Type B pancreatic cell (in vitro differentiated cells): ENCODE results near the gene RPS6KA5. TPM values are rescaled to one million over a fixed set of nuclear protein-coding genes. Genes with fewer than 3 reads are reported as not detected.

Experiments used
- DNase-seq: peaks from one replicate; pipeline ENCODE4 v3.0.0; 2021; ENCODE audit warnings: mixed read lengths; ENCODE audit not compliant: unreplicated experiment; ENCODE audit errors: extremely low spot score
- H3K27ac Mint-ChIP-seq: 2 replicates; pipeline ENCODE4 v1.8.0; 2021; ENCODE audit warnings: mild to moderate bottlenecking, mixed read lengths
- H3K27me3 Mint-ChIP-seq: 2 replicates; pipeline ENCODE4 v1.8.0; 2021; ENCODE audit warnings: mixed read lengths
- H3K36me3 Mint-ChIP-seq: 2 replicates; pipeline ENCODE4 v1.8.0; 2021; ENCODE audit warnings: mixed read lengths
- H3K4me1 Mint-ChIP-seq: one replicate; pipeline ENCODE4 v1.8.0; 2021; ENCODE audit warnings: mixed read lengths; ENCODE audit not compliant: unreplicated experiment
- H3K4me3 Mint-ChIP-seq: 2 replicates; pipeline ENCODE4 v1.8.0; 2021; ENCODE audit warnings: mild to moderate bottlenecking, mixed read lengths
- H3K9me3 Mint-ChIP-seq: 2 replicates; pipeline ENCODE4 v1.8.0; 2021; ENCODE audit warnings: mixed read lengths
- total RNA-seq: library from RNA; stranded (reverse); gene quantifications from 2 replicates; pipeline ENCODE4 v1.2.1, GENCODE V29; 2021; ENCODE audit warnings: low replicate concordance
- TF ChIP-seq, protein P1 (sequence below): fragments of 200-600 bp; sonication (generic); conservative IDR thresholded peaks from 2 replicates; pipeline ENCODE4 v1.5.0; 2021; ENCODE audit warnings: antibody characterized with exemption, mild to moderate bottlenecking

Gene RPS6KA5
- total RNA-seq, 1 donor from 2014 or later, result 7.4 TPM

GRCh38 chr14:90893510-90893909 is 166.9 kb downstream of the RPS6KA5 start:
- no peaks in the 10 kb centered on the region for H3K27me3 Mint-ChIP-seq

GRCh38 chr14:90892970-90893369 is 167.5 kb downstream of the RPS6KA5 start:
- no peak overlapping the region for H3K4me3 Mint-ChIP-seq
- H3K4me1 Mint-ChIP-seq, result no peaks in the 10 kb centered on the region
- no peak overlapping the region for H3K27ac Mint-ChIP-seq
- no peaks in the 10 kb centered on the region for H3K9me3 Mint-ChIP-seq
- DNase-seq, result no peak
- TF ChIP-seq, protein P1, sequence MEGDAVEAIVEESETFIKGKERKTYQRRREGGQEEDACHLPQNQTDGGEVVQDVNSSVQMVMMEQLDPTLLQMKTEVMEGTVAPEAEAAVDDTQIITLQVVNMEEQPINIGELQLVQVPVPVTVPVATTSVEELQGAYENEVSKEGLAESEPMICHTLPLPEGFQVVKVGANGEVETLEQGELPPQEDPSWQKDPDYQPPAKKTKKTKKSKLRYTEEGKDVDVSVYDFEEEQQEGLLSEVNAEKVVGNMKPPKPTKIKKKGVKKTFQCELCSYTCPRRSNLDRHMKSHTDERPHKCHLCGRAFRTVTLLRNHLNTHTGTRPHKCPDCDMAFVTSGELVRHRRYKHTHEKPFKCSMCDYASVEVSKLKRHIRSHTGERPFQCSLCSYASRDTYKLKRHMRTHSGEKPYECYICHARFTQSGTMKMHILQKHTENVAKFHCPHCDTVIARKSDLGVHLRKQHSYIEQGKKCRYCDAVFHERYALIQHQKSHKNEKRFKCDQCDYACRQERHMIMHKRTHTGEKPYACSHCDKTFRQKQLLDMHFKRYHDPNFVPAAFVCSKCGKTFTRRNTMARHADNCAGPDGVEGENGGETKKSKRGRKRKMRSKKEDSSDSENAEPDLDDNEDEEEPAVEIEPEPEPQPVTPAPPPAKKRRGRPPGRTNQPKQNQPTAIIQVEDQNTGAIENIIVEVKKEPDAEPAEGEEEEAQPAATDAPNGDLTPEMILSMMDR, result no peak
- no peaks in the 10 kb centered on the region for H3K27me3 Mint-ChIP-seq
- no peaks in the 10 kb centered on the region for H3K36me3 Mint-ChIP-seq

More at GRCh38 chr14:90893510-90893909, 166.9 kb downstream of the RPS6KA5 start:
- Mint-ChIP-seq H3K27ac (no peak overlapping the region), H3K9me3 (no peaks in the 10 kb centered on the region), H3K4me3 (no peak overlapping the region), H3K4me1 (no peaks in the 10 kb centered on the region), H3K36me3 (peaks cover 2% of the 10 kb centered on the region)
- no peak for DNase-seq
- TF ChIP-seq, protein P1, result no peak

DNA sequence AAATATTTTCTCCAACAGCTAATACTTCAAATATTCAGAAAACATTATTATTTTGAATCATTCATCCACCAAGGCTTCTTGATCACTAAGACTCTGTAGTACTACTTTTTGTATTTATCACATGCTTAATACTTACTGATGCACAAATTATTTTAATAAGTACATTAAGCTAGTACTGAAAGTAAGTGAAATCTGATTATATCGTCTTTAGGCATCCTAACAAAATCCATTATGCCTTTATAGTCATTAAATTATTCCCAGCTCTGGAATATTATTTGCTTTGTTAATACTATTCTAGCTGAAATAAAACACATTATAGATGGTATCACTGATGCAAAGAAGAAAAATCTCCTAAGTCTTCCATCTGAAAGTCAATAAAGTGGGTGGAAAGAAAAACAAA is 169.1 kb downstream of the RPS6KA5 start:
- no peaks in the 10 kb centered on the region for H3K36me3 Mint-ChIP-seq
- H3K4me3 Mint-ChIP-seq, result no peak overlapping the region
- H3K27me3 Mint-ChIP-seq, result no peaks in the 10 kb centered on the region
- H3K27ac Mint-ChIP-seq, result no peak overlapping the region
- DNase-seq, result no peak
- TF ChIP-seq, protein P1, result no peak
- H3K9me3 Mint-ChIP-seq, result no peaks in the 10 kb centered on the region
- no peaks in the 10 kb centered on the region for H3K4me1 Mint-ChIP-seq

DNA sequence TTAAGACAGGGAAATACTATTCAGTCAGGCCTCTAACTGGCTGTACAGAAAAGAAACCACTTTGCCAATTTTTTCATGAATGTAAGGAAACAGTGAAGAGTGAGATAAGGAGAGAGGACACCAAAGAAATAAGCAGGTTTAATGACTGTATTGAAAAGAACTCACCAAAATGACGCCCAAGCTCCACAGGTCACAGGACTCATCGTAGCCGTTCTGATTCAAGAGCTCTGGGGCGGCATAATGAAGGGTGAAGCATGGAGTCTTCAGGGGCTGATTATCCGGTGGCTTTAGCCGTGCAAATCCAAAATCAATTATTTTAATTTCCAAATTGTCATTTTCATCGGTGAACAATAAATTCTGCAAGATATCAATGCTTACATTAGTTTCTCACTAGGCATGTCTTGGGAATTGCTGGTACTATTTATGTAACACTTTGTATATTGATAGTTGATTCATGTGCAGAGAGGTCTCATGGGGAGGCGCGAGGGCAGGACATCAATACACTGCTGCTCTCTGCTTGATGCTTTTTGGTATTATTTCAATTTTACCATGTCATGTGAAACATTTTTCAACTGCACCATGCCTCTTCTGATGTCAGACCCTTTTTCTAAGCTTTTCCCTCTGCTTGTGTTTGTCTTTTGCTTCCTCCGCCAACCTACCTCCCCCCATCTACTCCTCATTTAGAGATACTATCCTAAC is 170.0 kb downstream of the RPS6KA5 start:
- Mint-ChIP-seq H3K4me3 (no peak overlapping the region), H3K27me3 (no peaks in the 10 kb centered on the region), H3K4me1 (no peaks in the 10 kb centered on the region), H3K9me3 (no peaks in the 10 kb centered on the region), H3K27ac (no peak overlapping the region), H3K36me3 (no peaks in the 10 kb centered on the region)
- no peak for DNase-seq
- TF ChIP-seq, protein P1, result no peak

DNA sequence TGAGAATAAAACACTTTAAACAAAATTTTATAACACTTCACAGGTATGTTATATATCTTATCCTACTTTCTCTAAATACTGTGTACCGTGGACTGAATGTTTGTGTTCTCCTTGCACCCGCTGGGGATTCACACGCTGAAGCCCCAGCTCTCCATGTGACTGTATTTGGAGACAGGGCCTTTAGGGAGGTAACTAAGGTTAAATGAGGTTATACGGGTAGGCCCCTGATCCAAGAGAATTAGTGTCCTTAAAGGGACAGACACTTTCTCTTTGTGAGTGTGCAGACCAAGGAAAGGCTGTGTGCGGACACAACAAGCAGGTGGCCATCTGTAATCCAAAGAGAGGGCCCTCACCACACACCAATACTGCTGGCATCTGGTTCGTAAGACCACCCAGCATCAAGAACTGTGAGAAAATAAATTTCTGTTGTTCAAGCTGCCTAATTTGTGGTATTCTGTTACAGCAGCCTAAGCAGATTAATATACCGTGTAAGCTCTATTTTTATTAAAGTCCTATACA is 174.1 kb downstream of the RPS6KA5 start:
- Mint-ChIP-seq H3K4me1 (no peaks in the 10 kb centered on the region), H3K27me3 (no peaks in the 10 kb centered on the region), H3K36me3 (peaks cover 10% of the 10 kb centered on the region), H3K4me3 (no peak overlapping the region), H3K27ac (no peak overlapping the region), H3K9me3 (peaks cover 5% of the 10 kb centered on the region)
- TF ChIP-seq, protein P1, result no peak
- no peak for DNase-seq
